GM03348 (cell line): ENCODE measurements around the gene SLC13A4.
A peak's percentile ranks its signal among the peaks of the same experiment; 100 is the strongest.
"Not testable (repeated sequence)": the region's sequence is repeated elsewhere in the genome, so short reads cannot be mapped to it uniquely, and the experiment has no call there.

Experiments
- DNase-seq: peaks from one replicate; pipeline ENCODE4 v3.0.0; 2012; ENCODE audit warnings: low spot score

The SLC13A4 gene

GRCh38 chr7:135718219-135718618, 9.8 kb downstream of the SLC13A4 start:
- no peak for DNase-seq

- DNase-seq, result no peak
These were observed 10.3 kb downstream of the SLC13A4 start for GRCh38 chr7:135717693-135718092.

- DNase-seq, result peak; percentile 50
These were observed 11.2 kb downstream of the SLC13A4 start for GRCh38 chr7:135716677-135717238.

GRCh38 chr7:135715673-135716072, 12.3 kb downstream of the SLC13A4 start:
- no peak for DNase-seq

- no peak for DNase-seq
These were observed 12.9 kb downstream of the SLC13A4 start for GRCh38 chr7:135715055-135715522.

GRCh38 chr7:135714534-135715009, 13.4 kb downstream of the SLC13A4 start:
- DNase-seq, result peak; percentile 72

- DNase-seq, result peak; percentile 40
These were observed 14.0 kb downstream of the SLC13A4 start for GRCh38 chr7:135713836-135714470.

GRCh38 chr7:135712796-135713195, 15.2 kb downstream of the SLC13A4 start:
- no peak for DNase-seq

- no peak for DNase-seq
These were observed 15.7 kb downstream of the SLC13A4 start for GRCh38 chr7:135712182-135712782.

- DNase-seq, result no peak
These were observed 16.9 kb downstream of the SLC13A4 start for GRCh38 chr7:135711139-135711469.

- peak; percentile 52 for DNase-seq
These were observed 17.4 kb downstream of the SLC13A4 start for GRCh38 chr7:135710417-135711138.

- peak; percentile 22 for DNase-seq
These were observed 18.5 kb downstream of the SLC13A4 start for GRCh38 chr7:135709508-135709907.

- DNase-seq, result no peak
These were observed 19.9 kb downstream of the SLC13A4 start for GRCh38 chr7:135708041-135708440.

GRCh38 chr7:135707570-135707966, 20.4 kb downstream of the SLC13A4 start:
- no peak for DNase-seq

- DNase-seq, result no peak
These were observed 21.0 kb downstream of the SLC13A4 start for GRCh38 chr7:135706858-135707569.

- no peak for DNase-seq
These were observed 21.8 kb downstream of the SLC13A4 start for GRCh38 chr7:135706038-135706742.

GRCh38 chr7:135704698-135705097, 23.3 kb downstream of the SLC13A4 start:
- DNase-seq, result no peak

- no peak for DNase-seq
These were observed 23.9 kb downstream of the SLC13A4 start for GRCh38 chr7:135704074-135704473.

- no peak for DNase-seq
These were observed 30.5 kb downstream of the SLC13A4 start for GRCh38 chr7:135697276-135698049.

- no peak for DNase-seq
These were observed 34.4 kb downstream of the SLC13A4 start for GRCh38 chr7:135693558-135693957.

- DNase-seq, result not testable (repeated sequence)
These were observed 35.4 kb downstream of the SLC13A4 start for GRCh38 chr7:135692606-135693005.
